Hematopoietic multipotent progenitor cell (in vitro differentiated cells): ENCODE data around the gene PRAC1. TPM values are rescaled to one million over a fixed set of nuclear protein-coding genes. Genes with fewer than 3 reads are reported as not detected.

Experiments
- DNase-seq, 3 donors: peaks; one replicate each; pipeline ENCODE4 v3.0.0-alpha.2; 2011 to 2015; ENCODE audit warnings: low read depth in 2 of 3, low spot score in 2 of 3
- small RNA-seq: library from RNA; depleted of rRNA; stranded (forward); fragments of <200 nt; gene quantifications from one replicate; pipeline ENCODE3, GENCODE V24; 2012
- total RNA-seq: library from RNA; depleted of rRNA; stranded (reverse); fragments of >200 nt; gene quantifications from one replicate; pipeline ENCODE4 v1.2.3, GENCODE V29; 2012

PRAC1 gene
- total RNA-seq, 1 donor: not detected

- no peak for DNase-seq
These were observed 6.6 kb downstream of the PRAC1 start for GRCh38 chr17:48715496-48716399.

GRCh38 chr17:48711128-48711527, 11.2 kb downstream of the PRAC1 start:
- no peak for DNase-seq

DNA sequence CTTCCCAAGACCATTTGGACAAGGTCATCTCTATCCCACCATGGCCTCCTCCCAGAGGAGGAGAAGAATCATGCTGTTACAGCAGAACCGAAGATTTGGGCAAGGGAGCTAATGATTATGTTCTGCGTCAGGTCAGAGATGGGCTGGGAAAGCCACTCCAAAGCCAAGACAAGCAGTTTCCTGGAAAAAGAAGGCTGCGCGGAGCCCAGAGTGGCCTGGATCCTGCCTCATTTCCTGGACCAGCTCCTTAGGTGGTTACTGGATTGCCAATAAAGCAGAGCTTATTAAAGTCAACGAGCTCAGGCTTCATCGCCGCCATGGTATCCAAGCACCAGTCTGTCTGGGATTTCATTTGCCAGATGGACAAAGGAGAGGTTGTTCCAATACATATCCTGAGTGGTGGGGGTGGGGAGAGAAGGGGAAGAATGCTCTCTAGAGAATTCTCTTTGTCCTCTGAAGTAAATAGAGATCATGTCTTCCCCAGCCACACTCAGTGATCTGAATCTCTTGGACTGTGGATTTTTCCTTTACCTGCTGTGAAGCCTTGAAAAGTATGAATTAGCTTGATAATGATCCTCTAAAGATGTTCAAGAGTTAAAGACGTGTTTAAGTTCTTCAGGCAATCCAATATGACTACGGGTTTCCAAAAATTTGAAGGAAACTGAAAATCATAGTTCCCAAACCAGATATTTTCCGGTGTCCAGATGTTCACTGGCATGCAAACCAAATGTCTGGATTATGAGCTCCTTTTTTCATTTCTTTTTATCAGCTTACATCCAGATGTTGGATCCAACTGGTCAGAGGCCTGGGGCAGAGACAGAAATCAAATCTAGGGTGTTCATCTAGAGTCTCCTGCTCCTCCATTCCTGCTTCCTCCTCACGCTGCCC, 17.7 kb downstream of the PRAC1 start:
- DNase-seq: no peak

GRCh38 chr17:48701864-48702532, 20.3 kb downstream of the PRAC1 start:
- no peak for DNase-seq

- DNase-seq: no peak
These were observed 29.1 kb downstream of the PRAC1 start for GRCh38 chr17:48693178-48693577.

GRCh38 chr17:48692049-48692448, 30.3 kb downstream of the PRAC1 start:
- DNase-seq: no peak

- DNase-seq: no peak
These were observed 31.7 kb downstream of the PRAC1 start for GRCh38 chr17:48690655-48691054.

DNA sequence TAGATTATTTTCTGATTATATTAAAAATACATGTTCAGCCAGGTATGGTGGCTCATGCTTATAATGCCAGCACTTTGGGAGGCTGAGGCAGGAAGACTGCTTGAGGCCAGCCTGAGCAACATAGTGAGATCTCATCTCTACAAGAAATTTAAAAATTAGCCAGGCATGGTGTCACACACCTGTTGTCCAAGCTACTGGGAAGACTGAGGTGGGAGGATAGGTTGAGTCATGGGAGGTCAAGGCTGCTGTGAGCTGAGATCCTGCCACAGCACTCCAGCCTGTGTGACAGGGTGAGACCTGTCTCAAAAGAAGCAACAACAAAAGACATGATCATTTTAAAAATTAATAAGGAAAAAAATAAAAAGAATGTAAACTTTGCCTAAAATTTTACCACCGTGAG, 40.7 kb downstream of the PRAC1 start:
- DNase-seq: no peak

- no peak for DNase-seq
These were observed 42.8 kb downstream of the PRAC1 start for GRCh38 chr17:48679385-48680096.

GRCh38 chr17:48678141-48678971, 44.0 kb downstream of the PRAC1 start:
- peak; percentile 47 to 75 (median 63) for DNase-seq

GRCh38 chr17:48676963-48677558, 45.3 kb downstream of the PRAC1 start:
- no peak for DNase-seq

- no peak for DNase-seq
These were observed 50.0 kb downstream of the PRAC1 start for GRCh38 chr17:48672340-48672739.

Small RNA genes lying within 50 kb of the gene (small RNA-seq; reads per million reads assigned to genes)
- gene AC091179.2: not detected
- gene COX6B1P2: not detected
- not detected for gene MIR3185
- gene RF02132: not detected
- gene RF02133: not detected
- gene RN7SL125P: not detected

Other genes starting within 250 kb of the PRAC1 start
- gene HOXB1, start 191.5 kb downstream of the PRAC1 start, total RNA-seq: not detected
- 10.8 TPM for gene HOXB2, start 177.4 kb downstream of the PRAC1 start, total RNA-seq
- gene HOXB4, start 144.2 kb downstream of the PRAC1 start, total RNA-seq: 6.5 TPM
- 20.5 TPM for gene HOXB3, start 132.3 kb downstream of the PRAC1 start, total RNA-seq
- 0.54 TPM for gene HOXB5, start 128.7 kb downstream of the PRAC1 start, total RNA-seq
- 7.3 TPM for gene HOXB6, start 117.5 kb downstream of the PRAC1 start, total RNA-seq
- gene HOXB7, start 111.5 kb downstream of the PRAC1 start, total RNA-seq: 0.54 TPM
- not detected for gene HOXB8, start 107.2 kb downstream of the PRAC1 start, total RNA-seq
- under 0.01 TPM for gene HOXB9, start 96.2 kb downstream of the PRAC1 start, total RNA-seq
- gene PRAC2, start 667 bp upstream of the PRAC1 start, total RNA-seq: not detected
- not detected for gene HOXB13, start 6.2 kb upstream of the PRAC1 start, total RNA-seq
- gene TTLL6, start 94.7 kb upstream of the PRAC1 start, total RNA-seq: 1.1 TPM
- gene CALCOCO2, start 108.5 kb upstream of the PRAC1 start, total RNA-seq: 75.7 TPM
- 47.7 TPM for gene ATP5MC1, start 170.3 kb upstream of the PRAC1 start, total RNA-seq
- gene UBE2Z, start 185.9 kb upstream of the PRAC1 start, total RNA-seq: 59.2 TPM
- 43.4 TPM for gene SNF8, start 222.3 kb upstream of the PRAC1 start, total RNA-seq
- gene GIP, start 246.1 kb upstream of the PRAC1 start, total RNA-seq: not detected